Measurements from ENCODE around the gene CHRNE. TPM values are rescaled to one million over a fixed set of nuclear protein-coding genes. Genes with fewer than 3 reads are reported as not detected.

The CHRNE gene
- total and polyA plus RNA-seq, 2 of the 13 experiments (the other 11 are each of a cell fraction or from before 2014, with no cell fraction given): 0.53 to 0.59 TPM

GRCh38 chr17:4920351-4921048 lies 17.6 kb upstream of the CHRNE start (continued):
- no peak for TF ChIP-seq ZMYM4 (CRISPR knock-in tag; IDR thresholded peaks at IDR 0.05)
- TF ChIP-seq AGO2 (optimal IDR thresholded peaks at IDR 0.05; ENCODE audit: low read depth, low read length): no peak
- TF ChIP-seq ZNF792 (CRISPR knock-in tag; IDR thresholded peaks at IDR 0.05): no peak
- no peak for TF ChIP-seq GMEB1 (CRISPR knock-in tag; IDR thresholded peaks at IDR 0.05; ENCODE audit: borderline replicate concordance)
- TF ChIP-seq ZNF558 (CRISPR knock-in tag; IDR thresholded peaks at IDR 0.05; ENCODE audit: borderline replicate concordance): no peak
- TF ChIP-seq ZFP62 (CRISPR knock-in tag; IDR thresholded peaks at IDR 0.05): no peak
- TF ChIP-seq JDP2 (CRISPR knock-in tag; IDR thresholded peaks at IDR 0.05; ENCODE audit: borderline replicate concordance): no peak
- TF ChIP-seq FOSL1 (CRISPR knock-in tag; IDR thresholded peaks at IDR 0.05; ENCODE audit: borderline replicate concordance): no peak
- TF ChIP-seq ZBTB4 (CRISPR knock-in tag; IDR thresholded peaks at IDR 0.05; ENCODE audit: borderline replicate concordance): no peak
- TF ChIP-seq ZNF230 (CRISPR knock-in tag; IDR thresholded peaks at IDR 0.05): no peak
- no peak for TF ChIP-seq NFAT5 (CRISPR knock-in tag; IDR thresholded peaks at IDR 0.05)
- no peak for TF ChIP-seq TBX2 (CRISPR knock-in tag; IDR thresholded peaks at IDR 0.05; ENCODE audit: borderline replicate concordance)
- TF ChIP-seq MXI1 (IDR thresholded peaks at IDR 0.05; ENCODE audit: borderline replicate concordance, low read depth, low read length): 0 out of 3 replicates have a peak, but pooled peaks have one; percentile 28
- TF ChIP-seq SRSF4 (IDR thresholded peaks at IDR 0.05; ENCODE audit: low read depth, low read length, poor library complexity, severe bottlenecking): no peak
- no peak for TF ChIP-seq NFYB (CRISPR knock-in tag; IDR thresholded peaks at IDR 0.05)
- no peak for TF ChIP-seq RARG (CRISPR knock-in tag; IDR thresholded peaks at IDR 0.05; ENCODE audit: low read depth)
- TF ChIP-seq ZNF34 (CRISPR knock-in tag; IDR thresholded peaks at IDR 0.05; ENCODE audit: borderline replicate concordance): no peak
- peak; percentile 67; the same call in 1 of the 2 replicates for TF ChIP-seq GFI1 (CRISPR knock-in tag; IDR thresholded peaks at IDR 0.05; ENCODE audit: borderline replicate concordance)
- peak; percentile 29; the same call in 1 of the 2 replicates for TF ChIP-seq HDAC1 (CRISPR knock-in tag; IDR thresholded peaks at IDR 0.05)
